AG04450 (cell line): ENCODE measurements around the gene KIZ. TPM values are rescaled to one million over a fixed set of nuclear protein-coding genes. Genes with fewer than 3 reads are reported as not detected.

Experiments used
- CTCF ChIA-PET: fragments of 300-600, 350-600 bp; formaldehyde crosslinking; extraction: SDS; loops from one replicate; lab custom pipeline; 2022; ENCODE audit warnings: antibody characterized with exemption, inconsistent platforms; lab: Charles Lee
- POLR2A ChIA-PET: fragments of 350-600 bp; formaldehyde crosslinking; extraction: SDS; loops from one replicate; lab custom pipeline; 2021; ENCODE audit warnings: antibody characterized with exemption, inconsistent platforms; lab: Yijun Ruan, JAX
- DNase-seq: peaks from one replicate; pipeline ENCODE4 v3.0.0-alpha.2; 2011; ENCODE audit warnings: low read depth, low spot score
- H3K27ac ChIP-seq: one replicate; pipeline ENCODE4 v1.5.1; 2012; ENCODE audit warnings: low read depth, low read length, control low read depth
- H3K27me3 ChIP-seq: one replicate; pipeline ENCODE4 v1.6.0; 2012; ENCODE audit warnings: low read length; ENCODE audit not compliant: control insufficient read depth, insufficient read depth
- H3K4me3 ChIP-seq: 2 replicates; pipeline ENCODE4 v1.5.1; 2011; ENCODE audit warnings: mild to moderate bottlenecking, low read depth, low read length, control low read depth
- H3K9me3 ChIP-seq: 2 replicates; pipeline ENCODE4 v1.5.1; 2012; ENCODE audit warnings: low read length; ENCODE audit not compliant: control insufficient read depth, insufficient read depth
- CTCF ChIP-seq: IDR thresholded peaks from 2 replicates; pipeline ENCODE4 v1.5.1; 2011; ENCODE audit warnings: low read depth, low read length, control low read depth, inconsistent platforms
- polyA plus RNA-seq: library from polyadenylated mRNA; depleted of rRNA; stranded (reverse); fragments of >200 nt; gene quantifications from 2 replicates; pipeline ENCODE4 v1.2.3, GENCODE V29; 2011

Gene KIZ
- polyA plus RNA-seq, 1 experiment, result 26.1 TPM

- TF ChIP-seq CTCF, result no peak
- Histone ChIP-seq H3K9me3 (no peaks in the 10 kb centered on the region), H3K4me3 (no peak overlapping the region), H3K27ac (no peak overlapping the region), H3K27me3 (no peaks in the 10 kb centered on the region)
- DNase-seq, result no peak
- POLR2A ChIA-PET, result no interaction called here
- CTCF ChIA-PET, result interaction anchor here (1.1 kb wide), 1 partner anchor 275 kb away, joined by 8 read pairs; no protein-coding TSS in a partner anchor
Measured at GRCh38 chr20:21230220-21230619, 104.3 kb downstream of the KIZ start.

GRCh38 chr20:21230686-21231085, 104.8 kb downstream of the KIZ start:
- no peak overlapping the region for H3K4me3 ChIP-seq
- H3K27ac ChIP-seq, result no peak overlapping the region
- TF ChIP-seq CTCF, result no peak
- H3K27me3 ChIP-seq, result no peaks in the 10 kb centered on the region
- ChIA-PET POLR2A (no interaction called here), CTCF (interaction anchor here (1.1 kb wide), 1 partner anchor 275 kb away, joined by 8 read pairs; no protein-coding TSS in a partner anchor)
- no peak for DNase-seq
- H3K9me3 ChIP-seq, result no peaks in the 10 kb centered on the region

GRCh38 chr20:21232546-21233280, 106.8 kb downstream of the KIZ start:
- CTCF ChIA-PET, result interaction anchor here (1.0 to 1.9 kb wide), 2 partner anchors 270 to 272 kb away, joined by 3 to 16 read pairs; no protein-coding TSS in a partner anchor

GRCh38 chr20:21234324-21234723, 108.4 kb downstream of the KIZ start:
- ChIA-PET CTCF (interaction anchor here (0.5 to 5.1 kb wide), 32 partner anchors 9 to 433 kb away, joined by 3 to 270 read pairs (median 12); partner anchors contain the start of genes KIZ and NKX2-2), POLR2A (interaction anchor here (1.0 kb wide), 1 partner anchor 271 kb away, joined by 3 read pairs; no protein-coding TSS in a partner anchor)
- Histone ChIP-seq H3K27me3 (no peaks in the 10 kb centered on the region), H3K9me3 (no peaks in the 10 kb centered on the region), H3K27ac (no peak overlapping the region), H3K4me3 (no peak overlapping the region)
- no peak for DNase-seq
- no peak for TF ChIP-seq CTCF

More at GRCh38 chr20:21232546-21233280, 106.8 kb downstream of the KIZ start:
- no peak for DNase-seq
- Histone ChIP-seq H3K9me3 (no peaks in the 10 kb centered on the region), H3K27me3 (no peaks in the 10 kb centered on the region), H3K27ac (no peak overlapping the region), H3K4me3 (no peak overlapping the region)
- POLR2A ChIA-PET, result no interaction called here
- no peak for TF ChIP-seq CTCF
